HG03064 (cell line): ENCODE results near the gene ZNF787.
"Not testable (repeated sequence)": the region's sequence is repeated elsewhere in the genome, so short reads cannot be mapped to it uniquely, and the experiment has no call there.

Source experiments
- ATAC-seq: cut with Tn5 transposase; IDR thresholded peaks from one replicate; pipeline ENCODE4 v1.9.1; 2021; ENCODE audit warnings: low read depth; ENCODE audit not compliant: unreplicated experiment

ZNF787 gene

GRCh38 chr19:56121180-56122167, at the start of gene ZNF787:
Gene ZNF787, minus strand, starts transcription at chr19:56121295. Its CDS starts 18,078 bp downstream, at chr19:56103217.
- ATAC-seq = peak; percentile 76

GRCh38 chr19:56170261-56170660, 49.2 kb upstream of the ZNF787 start:
- no peak for ATAC-seq

DNA sequence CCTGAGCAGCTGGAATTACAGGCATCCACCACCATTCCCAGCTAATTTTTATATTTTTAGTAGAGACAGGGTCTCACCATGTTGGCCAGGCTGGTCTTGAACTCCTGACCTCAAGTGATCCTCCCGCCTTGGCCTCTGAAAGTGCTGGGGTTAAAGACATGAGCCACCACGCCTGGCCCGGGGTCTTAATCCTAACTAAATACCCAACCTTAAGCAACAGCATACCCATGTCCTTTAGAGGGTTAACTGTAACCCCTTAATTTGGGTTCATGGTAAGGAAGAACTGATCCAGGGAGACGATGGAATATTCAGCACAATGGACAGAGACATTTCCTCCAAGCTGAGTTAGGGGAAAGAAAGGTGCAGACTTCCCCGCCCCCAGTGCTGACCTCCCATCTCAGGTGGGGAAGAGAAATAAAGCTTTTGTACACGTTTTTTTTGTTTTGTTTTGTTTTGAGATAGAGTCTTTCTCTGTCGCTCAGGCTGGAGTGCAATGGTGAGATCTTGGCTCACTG, 46.0 kb upstream of the ZNF787 start:
- ATAC-seq = no peak

DNA sequence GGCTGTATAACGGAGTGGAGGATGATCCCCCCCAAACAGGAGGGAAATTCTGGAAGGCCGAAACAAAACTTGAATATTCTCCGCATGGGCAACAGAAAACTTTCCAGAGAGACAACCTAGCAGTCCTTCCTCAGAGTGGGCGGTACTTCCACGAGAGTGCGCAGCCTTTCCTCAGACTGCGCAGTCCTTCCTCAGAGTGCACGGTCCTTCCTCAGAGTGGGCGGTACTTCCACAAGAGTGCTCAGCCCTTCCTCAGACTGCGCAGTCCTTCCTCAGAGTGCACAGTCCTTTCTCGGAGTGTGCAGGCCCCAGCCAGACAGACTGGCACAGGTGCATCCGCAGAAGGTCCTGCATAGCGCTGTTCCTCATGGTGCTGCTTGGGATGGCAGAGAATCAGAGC, 42.0 kb upstream of the ZNF787 start:
- ATAC-seq = no peak

GRCh38 chr19:56162258-56162657, 41.2 kb upstream of the ZNF787 start:
- ATAC-seq = no peak

DNA sequence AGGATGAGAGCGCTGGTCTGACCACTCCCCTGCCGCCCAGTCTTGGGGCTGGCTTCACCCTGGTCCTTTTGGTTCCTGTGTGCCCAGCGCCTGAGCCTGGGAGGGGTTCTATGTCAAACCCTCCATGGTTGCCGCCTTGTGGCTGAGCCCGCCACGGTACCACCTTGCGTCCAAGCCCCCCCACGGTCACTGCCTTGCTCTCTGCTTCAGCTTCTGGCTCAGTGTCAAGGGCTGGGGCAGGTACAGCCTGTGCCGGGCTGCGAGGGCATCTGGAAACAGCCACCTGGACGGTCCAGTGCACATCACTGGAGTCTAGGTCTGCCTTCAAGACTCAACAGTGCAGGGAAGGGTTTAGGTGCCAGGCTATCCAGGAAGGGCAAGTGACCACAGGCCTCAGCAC, 40.4 kb upstream of the ZNF787 start:
- no peak for ATAC-seq

GRCh38 chr19:56159622-56160271, 38.7 kb upstream of the ZNF787 start:
- no peak for ATAC-seq

DNA sequence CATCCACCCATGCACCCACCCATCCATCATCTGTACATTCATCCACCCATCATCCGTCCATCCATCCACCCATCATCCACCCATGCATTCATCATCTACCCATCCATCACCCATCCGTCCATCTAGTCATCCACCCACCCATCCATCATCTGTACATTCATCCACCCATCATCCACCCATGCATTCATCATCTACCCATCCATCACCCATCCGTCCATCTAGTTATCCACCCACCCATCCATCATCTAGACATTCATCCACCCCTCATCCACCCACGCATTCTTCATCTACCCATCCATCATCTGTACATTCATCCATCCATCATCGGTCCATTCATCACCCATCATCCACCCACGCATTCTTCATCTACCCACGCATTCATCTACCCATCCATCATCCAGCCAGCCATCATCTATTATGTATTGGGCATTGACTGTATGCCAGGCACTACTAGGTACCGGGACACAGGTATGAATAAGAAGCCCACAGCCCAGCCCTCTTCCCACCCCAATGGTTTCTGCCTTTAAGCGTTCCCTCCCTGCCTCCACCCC, 38.0 kb upstream of the ZNF787 start:
- no peak for ATAC-seq

DNA sequence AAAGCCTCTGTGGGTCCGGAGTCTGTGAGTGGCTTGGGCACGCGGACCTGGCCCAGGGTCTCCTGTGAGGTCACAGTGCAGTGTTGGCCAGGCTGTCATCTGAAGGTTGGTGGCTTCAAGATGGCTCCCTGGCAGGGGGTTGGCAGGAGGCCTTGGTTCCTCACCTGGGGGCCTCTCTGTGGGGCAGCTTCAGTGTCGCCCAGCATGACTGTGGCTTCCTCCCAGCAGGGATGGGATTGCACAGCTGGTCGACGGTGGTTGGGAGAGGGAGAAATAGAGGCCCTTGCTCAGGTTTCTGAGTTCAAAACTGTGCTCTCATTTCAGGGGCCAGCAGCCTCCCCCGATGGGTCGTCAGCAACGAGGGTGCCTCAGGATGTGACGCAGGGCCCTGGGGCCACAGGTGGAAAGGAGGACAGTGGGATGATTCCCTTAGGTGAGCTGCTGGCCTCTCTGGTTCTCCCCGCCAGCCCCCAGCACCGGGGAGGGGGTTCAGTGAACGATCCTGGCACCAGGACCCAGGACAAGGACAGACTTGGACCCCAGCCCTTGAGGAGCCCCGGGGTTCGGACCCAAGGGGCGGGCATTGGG, 37.2 kb upstream of the ZNF787 start:
- no peak for ATAC-seq

- ATAC-seq = no peak
These were observed 35.7 kb upstream of the ZNF787 start for GRCh38 chr19:56156768-56157167.

DNA sequence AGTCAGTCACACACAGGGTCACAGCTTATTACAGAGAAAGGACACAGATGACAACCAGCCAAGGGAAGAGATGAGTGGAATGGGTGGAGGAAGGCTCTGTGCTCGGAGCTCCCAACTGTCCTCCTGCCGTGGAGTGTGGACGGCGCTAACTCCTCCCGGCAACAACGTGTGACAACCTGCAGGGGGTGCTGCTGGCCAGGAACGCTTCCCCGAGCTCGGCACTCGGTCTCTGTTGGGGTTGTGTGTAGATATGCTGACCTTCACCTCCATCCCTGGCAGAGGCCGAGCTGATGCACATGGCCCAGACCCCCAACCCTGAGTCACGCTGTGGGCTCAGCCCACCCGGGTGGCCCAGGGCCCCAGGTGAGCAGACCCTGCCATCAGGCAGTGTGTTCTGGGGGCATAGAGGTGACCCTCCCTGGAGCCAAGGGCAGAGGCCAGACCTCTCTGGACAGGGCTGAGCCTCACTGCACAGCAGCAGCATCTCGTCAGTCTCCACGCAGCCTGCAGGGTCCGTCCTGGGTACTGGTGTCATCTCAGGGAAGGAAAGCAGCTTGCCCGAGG, 34.1 kb upstream of the ZNF787 start:
- no peak for ATAC-seq

DNA sequence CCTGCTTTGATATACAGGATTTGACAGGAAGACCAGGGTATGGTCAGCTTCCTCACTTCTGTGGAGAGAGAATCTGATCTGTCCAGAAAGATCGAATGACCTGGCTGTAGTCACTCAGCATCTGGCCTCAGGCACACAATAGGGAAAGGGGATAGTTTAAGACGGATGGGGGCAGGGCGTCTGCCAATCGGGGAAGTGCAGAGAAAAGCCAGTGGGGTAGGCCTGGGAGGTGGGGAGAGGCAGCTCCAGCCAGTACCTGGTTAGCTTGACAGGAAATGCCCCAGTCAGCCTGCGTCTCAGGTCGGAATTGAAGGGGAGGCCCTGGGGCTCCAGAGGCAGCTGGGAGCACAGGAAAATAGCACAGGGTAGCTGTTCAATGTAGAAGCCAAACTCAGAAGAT, 32.4 kb upstream of the ZNF787 start:
- ATAC-seq = no peak

DNA sequence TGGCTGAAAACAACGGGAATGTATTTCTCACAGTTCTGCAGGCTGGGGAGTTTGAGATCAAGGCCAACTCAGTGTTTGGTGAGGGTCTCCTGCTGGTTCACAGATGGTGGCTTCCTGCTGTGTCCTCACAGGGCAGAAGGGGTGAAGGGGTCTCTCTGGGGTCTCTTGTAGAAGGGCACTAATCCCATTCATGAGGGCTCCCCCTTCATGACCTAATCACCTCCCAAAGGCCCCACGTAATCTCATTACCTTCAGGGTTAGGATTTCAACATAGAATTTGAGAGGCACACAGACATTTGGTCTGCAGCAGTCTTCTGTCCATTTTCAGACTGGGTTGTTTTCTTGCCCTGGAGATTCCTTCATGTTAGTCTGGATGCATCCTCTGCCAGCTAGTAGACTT, 31.5 kb upstream of the ZNF787 start:
- no peak for ATAC-seq

DNA sequence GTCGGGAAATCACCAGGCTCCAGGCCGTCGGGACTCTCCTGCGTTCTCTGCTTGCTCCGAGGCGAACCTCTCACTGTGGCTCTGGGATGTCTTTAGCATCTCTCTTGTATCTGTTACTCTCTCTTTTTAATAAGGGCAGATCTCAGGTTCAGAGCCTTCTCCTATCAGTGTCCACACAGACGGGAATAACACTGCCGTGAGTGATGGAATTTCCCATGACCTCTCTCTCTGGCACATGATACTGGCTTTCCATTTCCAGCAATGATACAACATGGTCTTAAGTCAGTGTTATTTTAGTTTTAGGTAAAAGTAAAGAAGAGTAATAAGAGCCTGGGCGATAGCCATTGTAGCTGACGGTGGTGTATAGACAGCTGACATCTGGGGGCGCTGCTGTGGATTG, 29.3 kb upstream of the ZNF787 start:
- ATAC-seq = no peak

GRCh38 chr19:56149656-56150038, 28.6 kb upstream of the ZNF787 start:
- no peak for ATAC-seq

DNA sequence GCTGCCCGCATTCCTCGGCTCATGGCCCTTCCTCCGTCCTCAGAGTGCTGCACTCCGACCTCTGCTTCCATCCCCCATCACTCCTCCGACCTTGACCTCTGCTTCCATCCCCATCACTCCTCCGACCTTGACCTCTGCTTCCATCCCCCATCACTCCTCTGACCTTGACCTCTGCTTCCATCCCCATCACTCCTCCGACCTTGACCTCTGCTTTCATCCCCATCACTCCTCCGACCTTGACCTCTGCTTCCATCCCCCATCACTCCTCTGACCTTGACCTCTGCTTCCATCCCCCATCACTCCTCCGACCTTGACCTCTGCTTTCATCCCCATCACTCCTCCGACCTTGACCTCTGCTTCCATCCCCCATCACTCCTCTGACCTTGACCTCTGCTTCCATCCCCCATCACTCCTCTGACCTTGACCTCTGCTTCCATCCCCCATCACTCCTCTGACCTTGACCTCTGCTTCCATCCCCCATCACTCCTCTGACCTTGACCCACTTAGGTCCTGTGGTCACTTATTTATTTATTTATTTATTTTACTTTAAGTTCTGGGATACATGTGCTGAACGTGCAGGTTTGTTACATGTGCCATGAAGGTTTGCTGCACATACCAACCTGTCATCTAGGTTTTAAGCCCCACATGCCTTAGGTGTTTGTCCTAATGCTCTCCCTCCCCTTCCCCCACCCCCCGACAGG, 28.0 kb upstream of the ZNF787 start:
- ATAC-seq = not testable (repeated sequence)

GRCh38 chr19:56148096-56148495, 27.0 kb upstream of the ZNF787 start:
- no peak for ATAC-seq

DNA sequence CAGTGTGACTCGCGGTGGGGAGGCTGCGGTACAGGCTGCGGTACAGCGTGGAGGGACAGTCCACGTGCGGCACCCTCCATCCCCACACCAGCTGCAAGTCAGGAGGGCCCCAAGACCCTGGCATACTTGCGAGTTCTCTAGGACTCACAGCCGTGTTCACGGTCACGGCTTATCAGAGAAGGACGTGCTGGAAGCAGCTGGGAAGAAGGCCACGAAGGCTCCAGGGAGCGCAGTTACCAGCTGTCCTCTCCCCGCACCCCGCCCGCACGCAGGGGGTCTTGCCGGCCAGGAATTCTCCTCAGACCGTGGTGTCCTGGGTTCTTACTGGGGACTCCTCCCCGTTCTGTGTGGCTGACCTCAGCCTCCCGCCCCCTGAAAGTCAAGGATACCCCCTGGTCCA, 26.2 kb upstream of the ZNF787 start:
- ATAC-seq = no peak

- ATAC-seq = no peak
These were observed 25.8 kb upstream of the ZNF787 start for GRCh38 chr19:56146904-56147303.

GRCh38 chr19:56145698-56146097, 24.6 kb upstream of the ZNF787 start:
- no peak for ATAC-seq
